ENCODE results near the gene FOXD2. TPM values are rescaled to one million over a fixed set of nuclear protein-coding genes. Genes with fewer than 3 reads are reported as not detected.
A peak's percentile ranks its signal among the peaks of the same experiment; 100 is the strongest.

The FOXD2 gene
- total RNA-seq, 1 donor from 2014 or later: 0.35 TPM

DNA sequence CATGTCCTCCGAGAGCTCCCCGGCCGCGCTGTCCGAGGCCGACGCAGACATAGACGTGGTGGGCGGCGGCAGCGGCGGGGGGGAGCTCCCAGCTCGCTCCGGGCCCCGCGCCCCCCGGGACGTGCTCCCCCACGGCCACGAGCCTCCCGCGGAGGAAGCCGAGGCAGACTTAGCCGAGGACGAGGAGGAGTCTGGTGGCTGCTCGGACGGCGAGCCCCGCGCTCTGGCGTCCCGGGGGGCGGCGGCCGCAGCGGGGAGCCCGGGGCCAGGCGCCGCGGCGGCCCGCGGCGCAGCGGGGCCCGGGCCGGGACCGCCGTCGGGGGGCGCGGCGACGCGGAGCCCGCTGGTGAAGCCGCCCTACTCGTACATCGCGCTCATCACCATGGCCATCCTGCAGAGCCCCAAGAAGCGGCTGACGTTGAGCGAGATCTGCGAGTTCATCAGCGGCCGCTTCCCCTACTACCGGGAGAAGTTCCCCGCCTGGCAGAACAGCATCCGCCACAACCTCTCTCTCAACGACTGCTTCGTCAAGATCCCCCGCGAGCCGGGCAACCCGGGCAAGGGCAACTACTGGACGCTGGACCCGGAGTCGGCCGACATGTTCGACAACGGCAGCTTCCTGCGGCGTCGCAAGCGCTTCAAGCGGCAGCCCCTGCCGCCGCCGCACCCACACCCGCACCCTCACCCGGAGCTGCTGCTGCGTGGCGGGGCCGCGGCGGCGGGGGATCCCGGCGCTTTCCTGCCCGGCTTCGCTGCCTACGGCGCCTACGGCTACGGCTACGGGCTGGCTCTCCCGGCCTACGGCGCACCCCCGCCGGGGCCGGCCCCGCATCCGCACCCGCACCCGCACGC is 547 bp downstream of the FOXD2 start:
- peaks cover 69% of the 10 kb centered on the region for H3K27me3 ChIP-seq
- no peaks in the 10 kb centered on the region for H3K36me3 ChIP-seq
- peak overlapping the region; percentile 83 for H3K27ac ChIP-seq
- TF ChIP-seq, protein P1, sequence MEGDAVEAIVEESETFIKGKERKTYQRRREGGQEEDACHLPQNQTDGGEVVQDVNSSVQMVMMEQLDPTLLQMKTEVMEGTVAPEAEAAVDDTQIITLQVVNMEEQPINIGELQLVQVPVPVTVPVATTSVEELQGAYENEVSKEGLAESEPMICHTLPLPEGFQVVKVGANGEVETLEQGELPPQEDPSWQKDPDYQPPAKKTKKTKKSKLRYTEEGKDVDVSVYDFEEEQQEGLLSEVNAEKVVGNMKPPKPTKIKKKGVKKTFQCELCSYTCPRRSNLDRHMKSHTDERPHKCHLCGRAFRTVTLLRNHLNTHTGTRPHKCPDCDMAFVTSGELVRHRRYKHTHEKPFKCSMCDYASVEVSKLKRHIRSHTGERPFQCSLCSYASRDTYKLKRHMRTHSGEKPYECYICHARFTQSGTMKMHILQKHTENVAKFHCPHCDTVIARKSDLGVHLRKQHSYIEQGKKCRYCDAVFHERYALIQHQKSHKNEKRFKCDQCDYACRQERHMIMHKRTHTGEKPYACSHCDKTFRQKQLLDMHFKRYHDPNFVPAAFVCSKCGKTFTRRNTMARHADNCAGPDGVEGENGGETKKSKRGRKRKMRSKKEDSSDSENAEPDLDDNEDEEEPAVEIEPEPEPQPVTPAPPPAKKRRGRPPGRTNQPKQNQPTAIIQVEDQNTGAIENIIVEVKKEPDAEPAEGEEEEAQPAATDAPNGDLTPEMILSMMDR (IDR thresholded peaks at IDR 0.05): no peak
- peaks cover 25% of the 10 kb centered on the region for H3K4me1 ChIP-seq
- intact Hi-C loops (cut with DNase I): loop anchor here (5.0 kb wide), 1 partner anchor 274 kb away; no protein-coding TSS in a partner anchor
- H3K9me3 ChIP-seq: no peaks in the 10 kb centered on the region
- ATAC-seq: no peak
- H3K4me3 ChIP-seq: peak overlapping the region; percentile 71
- DNase-seq: peak; percentile 69

DNA sequence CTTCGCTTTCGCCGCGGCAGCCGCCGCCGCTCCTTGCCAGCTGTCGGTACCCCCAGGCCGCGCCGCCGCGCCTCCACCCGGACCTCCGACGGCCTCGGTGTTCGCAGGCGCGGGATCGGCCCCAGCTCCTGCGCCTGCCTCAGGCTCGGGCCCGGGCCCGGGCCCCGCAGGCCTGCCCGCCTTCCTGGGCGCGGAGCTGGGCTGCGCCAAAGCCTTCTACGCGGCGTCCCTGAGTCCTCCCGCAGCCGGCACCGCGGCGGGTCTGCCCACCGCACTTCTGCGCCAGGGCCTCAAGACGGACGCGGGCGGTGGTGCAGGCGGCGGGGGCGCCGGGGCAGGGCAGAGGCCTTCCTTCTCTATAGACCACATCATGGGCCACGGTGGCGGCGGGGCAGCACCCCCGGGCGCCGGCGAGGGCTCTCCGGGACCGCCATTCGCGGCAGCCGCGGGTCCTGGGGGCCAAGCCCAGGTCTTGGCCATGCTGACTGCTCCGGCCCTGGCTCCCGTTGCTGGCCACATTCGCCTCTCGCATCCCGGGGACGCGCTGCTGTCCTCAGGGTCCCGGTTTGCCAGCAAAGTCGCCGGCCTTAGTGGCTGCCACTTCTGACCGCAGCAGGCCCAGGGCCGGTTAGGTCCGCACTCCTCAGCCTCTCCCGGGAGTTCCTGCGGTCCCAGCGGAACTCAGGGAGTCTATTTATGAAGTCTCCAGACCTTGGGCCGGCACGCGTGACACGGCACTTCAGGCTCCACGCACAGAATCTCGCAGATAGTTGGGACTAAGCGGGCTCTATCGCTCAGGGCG is 1.4 kb downstream of the FOXD2 start:
- ATAC-seq (no peak), DNase-seq (no peak)
- Histone ChIP-seq H3K36me3 (no peaks in the 10 kb centered on the region), H3K27me3 (peaks cover 70% of the 10 kb centered on the region), H3K9me3 (no peaks in the 10 kb centered on the region), H3K27ac (no peak overlapping the region), H3K4me1 (peaks cover 20% of the 10 kb centered on the region), H3K4me3 (no peak overlapping the region)
- TF ChIP-seq, protein P1 (IDR thresholded peaks at IDR 0.05): no peak
- intact Hi-C loops (cut with DNase I): loop anchor here (5.0 kb wide), 1 partner anchor 273 kb away; no protein-coding TSS in a partner anchor

DNA sequence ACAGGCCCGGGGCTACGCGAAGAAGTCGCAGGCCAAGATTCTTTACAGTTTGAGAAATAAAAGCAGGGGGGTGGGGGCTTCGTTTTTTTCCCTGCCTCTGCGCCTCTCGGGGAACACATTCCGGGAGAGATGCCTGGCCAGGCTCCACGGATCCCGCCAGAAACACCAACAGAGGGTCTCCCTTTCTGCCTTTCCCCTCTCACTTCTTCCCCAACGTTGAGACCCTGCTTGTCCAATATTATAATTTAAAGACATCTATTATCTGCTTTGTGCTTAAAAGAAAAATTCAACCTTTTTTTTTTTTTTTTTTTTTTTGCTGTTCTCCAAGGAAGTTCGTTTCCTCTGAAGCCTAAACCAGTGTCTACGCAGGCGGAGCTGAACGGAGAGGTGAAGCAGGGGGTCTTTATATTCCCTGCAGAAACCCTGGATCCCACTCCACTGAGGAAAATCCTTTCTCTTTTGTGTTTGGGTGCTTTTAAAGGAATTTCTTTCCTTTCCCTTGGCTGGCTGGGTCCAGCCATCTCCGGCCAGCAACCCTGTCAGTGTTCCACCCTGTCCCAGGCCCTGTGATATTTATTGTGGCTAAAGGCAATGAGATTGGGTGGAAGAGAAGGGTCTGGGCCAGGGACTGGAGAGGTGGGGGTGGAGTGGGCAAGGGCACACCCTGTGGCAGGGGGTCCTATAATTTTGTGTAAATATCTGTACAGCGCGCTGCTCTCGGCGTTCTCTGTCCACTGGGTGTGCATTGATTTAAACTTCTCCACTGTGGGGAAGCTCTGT is 2.2 kb downstream of the FOXD2 start:
- no peak for ATAC-seq
- Histone ChIP-seq H3K4me1 (peaks cover 22% of the 10 kb centered on the region), H3K4me3 (no peak overlapping the region), H3K27ac (no peak overlapping the region), H3K36me3 (no peaks in the 10 kb centered on the region), H3K9me3 (no peaks in the 10 kb centered on the region), H3K27me3 (peaks cover 70% of the 10 kb centered on the region)
- DNase-seq: no peak
- TF ChIP-seq, protein P1 (IDR thresholded peaks at IDR 0.05): no peak
- intact Hi-C loops (cut with DNase I): loop anchor here (5.0 kb wide), 1 partner anchor 272 kb away; no protein-coding TSS in a partner anchor

DNA sequence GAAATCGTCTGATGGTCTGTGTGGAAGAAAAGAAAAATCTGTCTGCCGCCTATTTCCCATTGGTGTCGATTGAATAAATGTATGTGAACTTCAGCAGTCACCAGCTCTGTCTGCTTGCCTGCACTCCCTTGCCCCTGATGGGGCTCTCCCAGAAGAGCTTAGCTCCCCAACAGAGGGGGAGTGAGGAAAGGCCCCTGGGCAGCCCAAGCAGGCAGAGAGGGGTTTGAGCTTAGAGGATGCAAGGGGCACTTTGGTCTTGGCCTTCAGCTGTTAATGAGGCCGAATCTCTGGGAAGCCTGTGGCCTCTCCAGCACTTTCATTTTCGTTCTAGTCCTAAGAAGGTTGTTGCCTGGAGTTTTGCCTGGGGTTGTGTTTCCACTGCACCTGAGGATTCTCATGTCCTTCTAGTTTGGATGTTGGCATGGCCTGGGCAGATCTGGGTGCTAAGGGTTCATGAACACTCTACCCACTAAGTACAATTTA is 2.8 kb downstream of the FOXD2 start:
- ATAC-seq (no peak), DNase-seq (no peak)
- no peaks in the 10 kb centered on the region for H3K36me3 ChIP-seq
- H3K4me3 ChIP-seq: no peak overlapping the region
- peaks cover 76% of the 10 kb centered on the region for H3K27me3 ChIP-seq
- no peaks in the 10 kb centered on the region for H3K9me3 ChIP-seq
- intact Hi-C loops (cut with DNase I): no loop called here
- H3K27ac ChIP-seq: no peak overlapping the region
- H3K4me1 ChIP-seq: peaks cover 26% of the 10 kb centered on the region
- TF ChIP-seq, protein P1 (IDR thresholded peaks at IDR 0.05): no peak

DNA sequence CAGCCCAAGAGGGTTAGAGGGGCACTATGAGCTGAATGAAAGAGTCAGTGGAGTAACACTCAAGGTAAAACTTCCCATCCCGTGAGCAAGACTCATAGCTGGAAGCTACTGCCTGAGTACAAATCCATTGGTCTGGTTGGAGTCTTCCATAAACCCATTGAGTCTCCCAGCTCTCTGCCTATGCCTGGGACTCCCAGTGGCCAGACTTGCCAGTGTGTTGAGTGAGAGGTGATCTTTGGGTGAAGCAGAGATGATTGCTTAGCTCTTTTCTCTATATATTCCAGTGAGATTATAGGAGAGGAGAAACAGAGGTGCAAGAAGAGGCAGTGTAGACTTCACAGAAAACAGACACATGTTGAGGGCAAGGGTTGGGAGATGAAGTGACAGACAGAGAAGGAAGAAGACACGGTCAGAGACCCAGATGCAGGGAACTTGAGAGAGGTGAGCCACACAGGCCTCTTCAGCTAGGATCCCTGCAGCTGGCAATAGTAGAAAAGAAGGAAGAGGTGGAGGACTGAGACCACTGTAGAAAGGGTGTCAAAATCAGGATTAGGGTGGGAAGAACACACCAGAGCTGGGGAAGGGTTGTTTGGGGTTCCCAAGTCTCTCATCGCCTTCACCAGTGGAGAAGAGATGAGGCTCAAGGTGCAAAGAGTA is 3.7 kb downstream of the FOXD2 start:
- Histone ChIP-seq H3K9me3 (no peaks in the 10 kb centered on the region), H3K4me1 (peaks cover 17% of the 10 kb centered on the region), H3K36me3 (no peaks in the 10 kb centered on the region), H3K27me3 (peaks cover 77% of the 10 kb centered on the region), H3K4me3 (no peak overlapping the region), H3K27ac (no peak overlapping the region)
- no peak for ATAC-seq
- TF ChIP-seq, protein P1 (IDR thresholded peaks at IDR 0.05): no peak
- no peak for DNase-seq
- intact Hi-C loops (cut with DNase I): no loop called here

All from upper lobe of right lung (tissue), 1 donor.